Lung (tissue), 12 donors: Measurements from ENCODE around the gene ACSL1. TPM values are rescaled to one million over a fixed set of nuclear protein-coding genes. Genes with fewer than 3 reads are reported as not detected.

ENCODE experiments used
- ATAC-seq: fragments of 200-7000 bp; cut with Tn5 transposase; one replicate; pipeline ENCODE4 v1.9.1; 2020; ENCODE audit warnings: moderate number of reproducible peaks; ENCODE audit not compliant: insufficient read depth, low FRiP score
- DNase-seq, 3 donors: peaks; one replicate each; pipeline ENCODE4 v3.0.0-alpha.2; 2013 to 2017
- H3K27ac ChIP-seq, 2 donors: one replicate each; pipeline ENCODE4 v1.5.1; 2013; ENCODE audit warnings: mild to moderate bottlenecking in 2 of 2, moderate library complexity in 2 of 2, control low read depth in 1 of 2, inconsistent platforms in 1 of 2, low read depth in 1 of 2, low read length in 1 of 2
- H3K27me3 ChIP-seq, 3 donors: one replicate each; pipeline ENCODE4 v1.5.1; 2013; ENCODE audit warnings: low read length in 2 of 3; ENCODE audit not compliant: control insufficient read depth in 3 of 3, insufficient read depth in 3 of 3
- H3K36me3 ChIP-seq, 4 donors: one replicate each; pipeline ENCODE4 v1.5.1; 2013; ENCODE audit warnings: low read length in 4 of 4, mild to moderate bottlenecking in 1 of 4, moderate library complexity in 1 of 4; ENCODE audit not compliant: control insufficient read depth in 4 of 4, insufficient read depth in 4 of 4
- H3K4me1 ChIP-seq, 5 donors: one replicate each; pipeline ENCODE4 v1.5.1; 2013; ENCODE audit warnings: low read length in 5 of 5, mild to moderate bottlenecking in 2 of 5, moderate library complexity in 1 of 5; ENCODE audit not compliant: control insufficient read depth in 5 of 5, insufficient read depth in 5 of 5
- H3K4me3 ChIP-seq: one replicate; pipeline ENCODE4 v1.5.1; 2013; ENCODE audit warnings: mild to moderate bottlenecking, control low read depth, moderate library complexity
- H3K9ac ChIP-seq, 2 donors: one replicate each; pipeline ENCODE4 v1.5.1; 2013; ENCODE audit warnings: low read length in 2 of 2, control low read depth in 1 of 2; ENCODE audit not compliant: insufficient read depth in 1 of 2
- H3K9me3 ChIP-seq, 4 donors: one replicate each; pipeline ENCODE4 v1.5.1; 2013; ENCODE audit warnings: low read length in 3 of 4, mild to moderate bottlenecking in 1 of 4, moderate library complexity in 1 of 4; ENCODE audit not compliant: control insufficient read depth in 4 of 4, insufficient read depth in 3 of 4
- CTCF ChIP-seq: IDR thresholded peaks from 2 replicates; pipeline ENCODE4 v1.5.1; 2012; ENCODE audit warnings: mild to moderate bottlenecking; ENCODE audit errors: control extremely low read depth, extremely low read depth
- WGBS, 2 donors: extraction: QIAGEN DNeasy Blood & Tissue Kit; methylation state at CpG; one replicate each; pipeline ENCODE4 v1.1.7; 2013; 5-methylcytosine and 5-hydroxymethylcytosine counted together
- polyA plus RNA-seq, 2 donors: library from polyadenylated mRNA; stranded (reverse); fragments of 200-250 nt; gene quantifications; one replicate each; pipeline ENCODE4 v1.2.1, GENCODE V29; 2013
- total RNA-seq, 2 donors: library from RNA; depleted of rRNA in 1 of 2; stranded (reverse); fragments of >200 nt in 1 of 2; gene quantifications; one replicate each; pipeline ENCODE4 v1.2.1, GENCODE V29; 2014 to 2021
- donor health status: control.
- donor health status: control.
- donor health status: Bipolar disorder and iron deficiency.
- donor health status: healthy.
- donor health status: DM: yes; HTN: yes; CAD: no.

Gene ACSL1
- total and polyA plus RNA-seq, 4 donors, result 89.5 to 731 (median 188) TPM

GRCh38 chr4:184857441-184858121, 31.8 kb upstream of the ACSL1 start:
- no peaks in the 10 kb centered on the region for H3K36me3 ChIP-seq
- no peaks in the 10 kb centered on the region for H3K4me1 ChIP-seq
- H3K9ac ChIP-seq, result no peak overlapping the region
- TF ChIP-seq CTCF, result no peak
- ATAC-seq, result no peak
- peak overlapping the region in 1 of 2 donors; percentile 0 for H3K27ac ChIP-seq
- WGBS, 2 donors, result 67 to 71% methylated on average over 11 of the region's 11 CpGs
- no peak overlapping the region for H3K4me3 ChIP-seq
- H3K27me3 ChIP-seq, result peaks cover 0 to under 1% (median 0%) of the 10 kb centered on the region in 3 donors
- no peaks in the 10 kb centered on the region for H3K9me3 ChIP-seq
- no peak for DNase-seq

- 31 to 62% methylated on average over 1 of the region's 1 CpG for WGBS, 2 donors
- DNase-seq, result no peak
- no peak for TF ChIP-seq CTCF
- Histone ChIP-seq H3K4me1 (no peaks in the 10 kb centered on the region), H3K9me3 (no peaks in the 10 kb centered on the region), H3K27ac (no peak overlapping the region), H3K4me3 (no peak overlapping the region), H3K27me3 (peaks cover 0 to 6% (median 0%) of the 10 kb centered on the region in 3 donors), H3K36me3 (no peaks in the 10 kb centered on the region), H3K9ac (no peak overlapping the region)
- ATAC-seq, result no peak
Measured at GRCh38 chr4:184856277-184856609, 30.5 kb upstream of the ACSL1 start.

- DNase-seq (no peak), ATAC-seq (no peak)
- H3K27ac ChIP-seq, result no peak overlapping the region
- H3K4me3 ChIP-seq, result no peak overlapping the region
- peaks cover 0 to 10% (median 0%) of the 10 kb centered on the region in 3 donors for H3K27me3 ChIP-seq
- WGBS, 2 donors, result 17 to 43% methylated on average over 6 of the region's 6 CpGs
- H3K4me1 ChIP-seq, result no peaks in the 10 kb centered on the region
- H3K9ac ChIP-seq, result no peak overlapping the region
- no peaks in the 10 kb centered on the region for H3K36me3 ChIP-seq
- TF ChIP-seq CTCF, result no peak
- H3K9me3 ChIP-seq, result no peaks in the 10 kb centered on the region
Measured at GRCh38 chr4:184854673-184855072, 28.9 kb upstream of the ACSL1 start.

DNA sequence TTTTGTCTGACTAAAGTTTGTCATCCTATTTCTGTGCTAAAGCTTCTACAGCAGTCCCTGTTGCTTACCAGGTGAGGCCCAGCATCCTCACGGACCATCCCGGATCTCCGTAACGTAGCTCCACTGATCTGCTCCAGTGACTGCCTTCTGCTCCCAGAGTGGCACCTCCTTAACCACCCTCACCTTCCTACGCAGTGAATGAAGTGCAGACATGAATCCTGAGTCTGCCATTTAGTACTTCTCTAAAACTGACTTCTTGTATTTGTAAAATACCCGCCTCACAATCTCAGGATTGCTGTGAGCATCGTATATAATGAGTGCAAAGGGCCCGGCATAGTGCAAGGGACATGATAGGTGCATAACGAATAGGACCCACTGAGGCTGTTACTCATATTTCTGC, 27.7 kb upstream of the ACSL1 start:
- H3K9ac ChIP-seq, result no peak overlapping the region
- DNase-seq, result no peak
- no peaks in the 10 kb centered on the region for H3K4me1 ChIP-seq
- H3K9me3 ChIP-seq, result no peaks in the 10 kb centered on the region
- 81 to 83% methylated on average over 9 of the region's 9 CpGs for WGBS, 2 donors
- H3K36me3 ChIP-seq, result no peaks in the 10 kb centered on the region
- no peak overlapping the region for H3K27ac ChIP-seq
- H3K27me3 ChIP-seq, result peaks cover 0 to 10% (median 0%) of the 10 kb centered on the region in 3 donors
- no peak overlapping the region for H3K4me3 ChIP-seq
- no peak for TF ChIP-seq CTCF
- ATAC-seq, result no peak
